Hepatocyte (in vitro differentiated cells): ENCODE measurements around the gene SF3B3. TPM values are rescaled to one million over a fixed set of nuclear protein-coding genes. Genes with fewer than 3 reads are reported as not detected.

Source experiments
- DNase-seq: peaks from one replicate; pipeline ENCODE4 v3.0.0-alpha.2; 2016; ENCODE audit warnings: low spot score
- H2AFZ ChIP-seq: fragments of 200-600 bp; sonication (generic); 2 replicates; pipeline ENCODE4 v1.6.0; 2016; ENCODE audit warnings: antibody characterized with exemption, mild to moderate bottlenecking
- H3K27ac ChIP-seq: fragments of 200-600 bp; sonication (generic); 2 replicates; pipeline ENCODE4 v1.5.1; 2016; ENCODE audit warnings: mild to moderate bottlenecking
- H3K27me3 ChIP-seq: fragments of 200-600 bp; sonication (generic); 2 replicates; pipeline ENCODE4 v1.6.1; 2016
- H3K36me3 ChIP-seq: fragments of 200-600 bp; sonication (generic); replicated peaks from 2 replicates; pipeline ENCODE4 v1.5.1; 2016; ENCODE audit warnings: low read depth; ENCODE audit not compliant: insufficient read depth
- H3K4me1 ChIP-seq: fragments of 200-600 bp; sonication (generic); 2 replicates; pipeline ENCODE4 v1.5.1; 2016; ENCODE audit warnings: mild to moderate bottlenecking, moderate library complexity; ENCODE audit not compliant: insufficient read depth
- H3K4me2 ChIP-seq: fragments of 200-600 bp; sonication (generic); 2 replicates; pipeline ENCODE4 v1.6.0; 2016
- H3K4me3 ChIP-seq: fragments of 200-600 bp; sonication (generic); 2 replicates; pipeline ENCODE4 v1.5.1; 2016; ENCODE audit warnings: mild to moderate bottlenecking
- H3K79me2 ChIP-seq: fragments of 200-600 bp; sonication (generic); 2 replicates; pipeline ENCODE4 v1.6.0; 2017; ENCODE audit warnings: mild to moderate bottlenecking
- H3K9me2 ChIP-seq: fragments of 200-600 bp; sonication (generic); replicated peaks from 2 replicates; pipeline ENCODE4 v1.6.0; 2017; ENCODE audit warnings: mild to moderate bottlenecking; ENCODE audit not compliant: insufficient read depth
- H3K9me3 ChIP-seq: fragments of 200-600 bp; sonication (generic); 2 replicates; pipeline ENCODE4 v1.5.1; 2016; ENCODE audit warnings: low read depth, mild to moderate bottlenecking
- H4K20me1 ChIP-seq: fragments of 200-600 bp; sonication (generic); 2 replicates; pipeline ENCODE4 v1.6.0; 2016; ENCODE audit warnings: mild to moderate bottlenecking; ENCODE audit not compliant: insufficient read depth, poor library complexity, severe bottlenecking
- CTCF ChIP-seq: fragments of 200-600 bp; sonication (generic); IDR thresholded peaks from 2 replicates; pipeline ENCODE4 v1.5.1; 2016; ENCODE audit warnings: antibody characterized with exemption, mild to moderate bottlenecking; ENCODE audit not compliant: poor library complexity
- EZH2 ChIP-seq: fragments of 200-600 bp; sonication (generic); IDR thresholded peaks from 2 replicates; pipeline ENCODE4 v1.6.1; 2016; ENCODE audit warnings: antibody characterized with exemption, mild to moderate bottlenecking, borderline replicate concordance
- EZH2phosphoT487 ChIP-seq: fragments of 200-600 bp; sonication (generic); IDR thresholded peaks from one replicate; pipeline ENCODE4 v1.6.1; 2018; ENCODE audit warnings: antibody characterized with exemption, mild to moderate bottlenecking, low read depth, moderate library complexity; ENCODE audit not compliant: unreplicated experiment, severe bottlenecking
- WGBS: methylation state at CpG from one replicate; pipeline ENCODE4 v1.1.6; 2016; ENCODE audit warnings: low lambda C conversion rate; ENCODE audit errors: missing lambda C conversion rate; 5-methylcytosine and 5-hydroxymethylcytosine counted together
- polyA plus RNA-seq: library from polyadenylated mRNA; unstranded; fragments of >200 nt; fragmentation: Nextera tagmentation; extraction: Ambion mirVana; gene quantifications from 2 replicates; pipeline ENCODE4 v1.2.1, GENCODE V29; 2016
- total RNA-seq: library from RNA; depleted of rRNA; stranded (reverse); fragments of >200 nt; gene quantifications from 2 replicates; pipeline ENCODE4 v1.2.3, GENCODE V29; 2014

SF3B3 gene
- total and polyA plus RNA-seq, 2 experiments from 2014 or later = 147 to 171 TPM

- H3K4me1 ChIP-seq = no peaks in the 10 kb centered on the region
- no peak overlapping the region for H3K4me3 ChIP-seq
- H3K9me2 ChIP-seq = no peaks in the 10 kb centered on the region
- H3K79me2 ChIP-seq = no peaks in the 10 kb centered on the region
- 91% methylated on average over 5 of the region's 5 CpGs for WGBS
- TF ChIP-seq CTCF = no peak
- no peak for TF ChIP-seq EZH2
- no peak for TF ChIP-seq EZH2phosphoT487
- no peaks in the 10 kb centered on the region for H3K27me3 ChIP-seq
- H4K20me1 ChIP-seq = no peaks in the 10 kb centered on the region
- H3K27ac ChIP-seq = no peak overlapping the region
- no peak overlapping the region for H2AFZ ChIP-seq
- H3K36me3 ChIP-seq = no peaks in the 10 kb centered on the region
- DNase-seq = no peak
- no peak overlapping the region for H3K4me2 ChIP-seq
- no peaks in the 10 kb centered on the region for H3K9me3 ChIP-seq
Measured at GRCh38 chr16:70512456-70512855, 11.2 kb upstream of the SF3B3 start.

GRCh38 chr16:70520612-70521297 is 2.9 kb upstream of the SF3B3 start:
- Histone ChIP-seq H3K9me2 (no peaks in the 10 kb centered on the region), H3K4me1 (peaks cover 16% of the 10 kb centered on the region), H3K36me3 (no peaks in the 10 kb centered on the region), H3K27me3 (no peaks in the 10 kb centered on the region), H3K4me3 (no peak overlapping the region), H2AFZ (no peak overlapping the region), H3K79me2 (peaks cover 52% of the 10 kb centered on the region), H3K27ac (no peak overlapping the region), H4K20me1 (peaks cover 7% of the 10 kb centered on the region), H3K9me3 (no peaks in the 10 kb centered on the region), H3K4me2 (no peak overlapping the region)
- no peak for DNase-seq
- WGBS = 97% methylated on average over 8 of the region's 8 CpGs
- no peak for TF ChIP-seq EZH2
- no peak for TF ChIP-seq EZH2phosphoT487
- TF ChIP-seq CTCF = no peak

- H3K9me3 ChIP-seq = no peaks in the 10 kb centered on the region
- peaks cover 22% of the 10 kb centered on the region for H4K20me1 ChIP-seq
- peak overlapping the region; percentile 89 for H2AFZ ChIP-seq
- peak overlapping the region; percentile 90 for H3K27ac ChIP-seq
- TF ChIP-seq EZH2phosphoT487 = no peak
- no peak for TF ChIP-seq CTCF
- TF ChIP-seq EZH2 = no peak
- peaks cover 31% of the 10 kb centered on the region for H3K4me1 ChIP-seq
- WGBS = 63% methylated on average over 18 of the region's 18 CpGs
- H3K4me2 ChIP-seq = peak overlapping the region; percentile 87
- no peaks in the 10 kb centered on the region for H3K36me3 ChIP-seq
- no peaks in the 10 kb centered on the region for H3K9me2 ChIP-seq
- no peak for DNase-seq
- no peaks in the 10 kb centered on the region for H3K27me3 ChIP-seq
- H3K79me2 ChIP-seq = peaks cover 69% of the 10 kb centered on the region
- H3K4me3 ChIP-seq = peak overlapping the region; percentile 84
Measured at GRCh38 chr16:70522216-70523075, 1.2 kb upstream of the SF3B3 start.
